Caco-2 (cell line): ENCODE measurements around the gene TFAP2B. TPM values are rescaled to one million over a fixed set of nuclear protein-coding genes. Genes with fewer than 3 reads are reported as not detected.

Experiments used
- Bru-seq: library from RNA; stranded (reverse); fragments of 400-500 nt; gene quantifications from one replicate; lab custom pipeline; 2021; lab: Mats Ljungman, UMichigan
- BruChase-seq, 2 experiments: library from RNA; stranded (reverse); fragments of 400-500 nt; gene quantifications; one replicate each; lab custom pipeline; 2021; lab: Mats Ljungman, UMichigan
- BruUV-seq: library from RNA; stranded (reverse); fragments of 400-500 nt; replicated peaks from 2 replicates; lab custom pipeline; 2021; lab: Mats Ljungman, UMichigan
- CTCF ChIA-PET: fragments of 300-600 bp; sonication (Branson Sonifier 250); formaldehyde crosslinking; loops from one replicate; lab custom pipeline; 2022; ENCODE audit warnings: antibody characterized with exemption; lab: Charles Lee
- POLR2A ChIA-PET: fragments of 300-600 bp; sonication (Branson Sonifier 250); formaldehyde crosslinking; loops from one replicate; lab custom pipeline; 2022; ENCODE audit warnings: antibody characterized with exemption; lab: Charles Lee
- DNase-seq, 2 experiments: peaks; one replicate each; pipeline versions ENCODE4 v3.0.0 to v3.0.0-alpha.2; 2020 to 2022
- H3K27me3 ChIP-seq: replicated peaks from 2 replicates; pipeline ENCODE4 v1.6.0; 2011; ENCODE audit warnings: low read length; ENCODE audit not compliant: control insufficient read depth, insufficient read depth
- H3K36me3 ChIP-seq: 2 replicates; pipeline ENCODE4 v1.5.1; 2011; ENCODE audit warnings: low read length; ENCODE audit not compliant: control insufficient read depth, insufficient read depth
- H3K4me1 ChIP-seq: fragments of 250-450 bp; sonication (Bioruptor Pico); 2 replicates; pipeline ENCODE4 v1.5.1; 2020; ENCODE audit warnings: mild to moderate bottlenecking
- H3K4me3 ChIP-seq: 2 replicates; pipeline ENCODE4 v1.5.1; 2011; ENCODE audit warnings: low read depth, mild to moderate bottlenecking, control low read depth, low read length
- H3K9me3 ChIP-seq: fragments of 250-450 bp; sonication (Bioruptor Pico); 2 replicates; pipeline ENCODE4 v1.5.1; 2020; ENCODE audit warnings: mild to moderate bottlenecking, moderate library complexity
- H3K27ac Mint-ChIP-seq: one replicate; pipeline ENCODE4 v1.8.0; 2022; ENCODE audit warnings: mixed read lengths; ENCODE audit not compliant: unreplicated experiment
- H3K27me3 Mint-ChIP-seq: one replicate; pipeline ENCODE4 v1.8.0; 2022; ENCODE audit warnings: mixed read lengths; ENCODE audit not compliant: insufficient read depth, unreplicated experiment
- H3K36me3 Mint-ChIP-seq: one replicate; pipeline ENCODE4 v1.8.0; 2022; ENCODE audit warnings: mild to moderate bottlenecking, mixed read lengths; ENCODE audit not compliant: insufficient read depth, unreplicated experiment
- H3K4me1 Mint-ChIP-seq: one replicate; pipeline ENCODE4 v1.8.0; 2022; ENCODE audit warnings: low read depth, mixed read lengths; ENCODE audit not compliant: unreplicated experiment
- H3K4me3 Mint-ChIP-seq: one replicate; pipeline ENCODE4 v1.8.0; 2022; ENCODE audit warnings: mild to moderate bottlenecking, moderate library complexity, mixed read lengths; ENCODE audit not compliant: unreplicated experiment
- H3K9me3 Mint-ChIP-seq: one replicate; pipeline ENCODE4 v1.8.0; 2022; ENCODE audit warnings: mixed read lengths; ENCODE audit not compliant: unreplicated experiment
- intact Hi-C: fragments of 100-400 bp; cut with micrococcal nuclease; formaldehyde crosslinking; loops from one replicate; pipeline ENCODE4 v1.10.0; 2022; ENCODE audit not compliant: unreplicated experiment
- long read RNA-seq: library from polyadenylated mRNA; stranded (forward); transcript quantifications from one replicate; pipeline ENCODE4 v2.0.0, GENCODE V29; 2022
- total RNA-seq: library from RNA; stranded (reverse); gene quantifications from 2 replicates; pipeline ENCODE4 v1.2.3, GENCODE V29; 2022
- TF ChIP-seq, protein P1 (sequence below), 2 experiments: fragments of 200-600 bp in 1 of 2; IDR thresholded peaks; 1 replicate in 1 of 2; 2 replicates in 1 of 2; pipeline versions ENCODE4 v1.5.1 to v1.8.0; 2011 to 2022; ENCODE audit warnings: antibody characterized with exemption in 1 of 2, control low read depth in 1 of 2, inconsistent platforms in 1 of 2, low read depth in 1 of 2, low read length in 1 of 2, mild to moderate bottlenecking in 1 of 2, moderate library complexity in 1 of 2; ENCODE audit not compliant: insufficient read depth in 1 of 2, severe bottlenecking in 1 of 2, unreplicated experiment in 1 of 2

Gene TFAP2B
- total RNA-seq (not detected in 2 replicates), Bru-seq, nascent RNA (percentile 9 among the genes with signal in this experiment), BruChase-seq, experiment 1, labeled RNA remaining after a 2-hour chase (percentile 3 among the genes with signal in this experiment), BruChase-seq, experiment 2, labeled RNA remaining after a 6-hour chase (not detected)
- long read RNA-seq = 0 reads

- Histone ChIP-seq H3K36me3 (no peaks in the 10 kb centered on the region), H3K9me3 (no peaks in the 10 kb centered on the region), H3K27me3 (no peaks in the 10 kb centered on the region), H3K4me3 (no peak within 1 kb of the TSS), H3K4me1 (peaks cover 5% of the 10 kb centered on the region; the same call in 1 of the 2 replicates)
- H3K36me3 Mint-ChIP-seq = no peaks in the 10 kb centered on the region
- intact Hi-C loops = no loop called here
- ChIA-PET POLR2A (no interaction called here), CTCF (no interaction called here)
- peak within 1 kb of the TSS; percentile 72 for H3K27ac Mint-ChIP-seq
- no peak for DNase-seq
- H3K4me1 Mint-ChIP-seq = peaks cover 21% of the 10 kb centered on the region
- no peaks in the 10 kb centered on the region for H3K9me3 Mint-ChIP-seq
- BruUV-seq = no TSS peak
- no peak within 1 kb of the TSS for H3K4me3 Mint-ChIP-seq
- TF ChIP-seq, protein P1, sequence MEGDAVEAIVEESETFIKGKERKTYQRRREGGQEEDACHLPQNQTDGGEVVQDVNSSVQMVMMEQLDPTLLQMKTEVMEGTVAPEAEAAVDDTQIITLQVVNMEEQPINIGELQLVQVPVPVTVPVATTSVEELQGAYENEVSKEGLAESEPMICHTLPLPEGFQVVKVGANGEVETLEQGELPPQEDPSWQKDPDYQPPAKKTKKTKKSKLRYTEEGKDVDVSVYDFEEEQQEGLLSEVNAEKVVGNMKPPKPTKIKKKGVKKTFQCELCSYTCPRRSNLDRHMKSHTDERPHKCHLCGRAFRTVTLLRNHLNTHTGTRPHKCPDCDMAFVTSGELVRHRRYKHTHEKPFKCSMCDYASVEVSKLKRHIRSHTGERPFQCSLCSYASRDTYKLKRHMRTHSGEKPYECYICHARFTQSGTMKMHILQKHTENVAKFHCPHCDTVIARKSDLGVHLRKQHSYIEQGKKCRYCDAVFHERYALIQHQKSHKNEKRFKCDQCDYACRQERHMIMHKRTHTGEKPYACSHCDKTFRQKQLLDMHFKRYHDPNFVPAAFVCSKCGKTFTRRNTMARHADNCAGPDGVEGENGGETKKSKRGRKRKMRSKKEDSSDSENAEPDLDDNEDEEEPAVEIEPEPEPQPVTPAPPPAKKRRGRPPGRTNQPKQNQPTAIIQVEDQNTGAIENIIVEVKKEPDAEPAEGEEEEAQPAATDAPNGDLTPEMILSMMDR (IDR thresholded peaks at IDR 0.05; ENCODE audit: insufficient read depth in 1 of 2, low read depth in 1 of 2, low read length in 1 of 2, severe bottlenecking in 1 of 2, unreplicated experiment in 1 of 2) = no peak
- H3K27me3 Mint-ChIP-seq = peaks cover 23% of the 10 kb centered on the region
Observed at GRCh38 chr6:50818673-50819072, at the start of gene TFAP2B. TFAP2B (plus strand) TSS chr6:50818871; CDS start chr6:50818892, 21 bp downstream.

DNA sequence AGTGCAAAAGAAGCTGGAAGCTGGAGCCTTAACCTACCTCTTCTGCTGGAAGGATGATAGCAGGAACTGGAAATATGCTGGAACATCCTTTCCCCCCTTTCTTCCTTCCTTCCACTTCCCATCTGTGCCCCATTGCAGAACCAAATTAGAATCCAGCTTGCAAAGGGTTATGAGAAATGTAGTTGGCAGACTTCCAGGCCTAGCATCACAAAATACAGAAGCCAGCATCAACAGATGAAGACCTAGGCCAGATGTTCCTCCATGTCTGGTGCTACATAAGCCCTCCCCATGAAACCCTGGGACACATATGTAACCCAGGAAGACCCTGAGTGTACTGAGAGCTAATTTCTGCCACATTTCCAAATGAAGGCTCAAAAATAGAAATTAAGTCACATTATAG, 40.0 kb upstream of the TFAP2B start:
- TF ChIP-seq, protein P1 (IDR thresholded peaks at IDR 0.05; ENCODE audit: insufficient read depth in 1 of 2, low read depth in 1 of 2, low read length in 1 of 2, severe bottlenecking in 1 of 2, unreplicated experiment in 1 of 2) = no peak
- no peak overlapping the region for H3K4me3 Mint-ChIP-seq
- DNase-seq = no peak
- Histone ChIP-seq H3K36me3 (no peaks in the 10 kb centered on the region), H3K27me3 (no peaks in the 10 kb centered on the region), H3K4me1 (no peaks in the 10 kb centered on the region), H3K9me3 (no peaks in the 10 kb centered on the region), H3K4me3 (no peak overlapping the region)
- no peak overlapping the region for H3K27ac Mint-ChIP-seq
- ChIA-PET CTCF (no interaction called here), POLR2A (no interaction called here)
- no peaks in the 10 kb centered on the region for H3K36me3 Mint-ChIP-seq
- intact Hi-C loops = no loop called here
- BruUV-seq = no TSS peak
- H3K4me1 Mint-ChIP-seq = no peaks in the 10 kb centered on the region
- no peaks in the 10 kb centered on the region for H3K9me3 Mint-ChIP-seq
- peaks cover 6% of the 10 kb centered on the region for H3K27me3 Mint-ChIP-seq

DNA sequence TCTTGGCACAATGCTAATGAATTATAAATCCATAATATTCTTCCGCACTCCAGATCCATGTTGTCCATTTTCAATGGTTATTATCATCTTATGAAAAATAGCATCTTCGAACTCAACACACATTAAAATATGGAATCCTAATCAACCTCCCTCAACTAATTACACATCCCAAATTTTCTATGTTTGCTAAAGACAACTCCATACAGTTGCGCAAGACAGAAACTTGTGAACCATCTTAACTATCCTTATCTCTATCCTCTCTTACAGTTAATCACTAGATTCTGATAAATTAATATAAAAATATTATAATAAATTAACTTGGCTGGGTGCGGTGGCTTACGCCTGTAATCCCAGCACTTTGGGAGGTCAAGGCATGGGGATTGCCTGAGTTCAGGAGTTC, 38.3 kb upstream of the TFAP2B start:
- TF ChIP-seq, protein P1 (IDR thresholded peaks at IDR 0.05; ENCODE audit: insufficient read depth in 1 of 2, low read depth in 1 of 2, low read length in 1 of 2, severe bottlenecking in 1 of 2, unreplicated experiment in 1 of 2) = no peak
- Histone ChIP-seq H3K36me3 (no peaks in the 10 kb centered on the region), H3K4me3 (no peak overlapping the region), H3K27me3 (no peaks in the 10 kb centered on the region), H3K4me1 (no peaks in the 10 kb centered on the region), H3K9me3 (no peaks in the 10 kb centered on the region)
- ChIA-PET POLR2A (no interaction called here), CTCF (no interaction called here)
- Mint-ChIP-seq H3K4me3 (no peak overlapping the region), H3K27me3 (peaks cover 6% of the 10 kb centered on the region), H3K9me3 (no peaks in the 10 kb centered on the region), H3K36me3 (no peaks in the 10 kb centered on the region), H3K4me1 (no peaks in the 10 kb centered on the region), H3K27ac (no peak overlapping the region)
- no peak for DNase-seq
- intact Hi-C loops = no loop called here
- no TSS peak for BruUV-seq
